ENCODE measurements around the gene CBX1.

CBX1 gene

GRCh38 chr17:48044851-48045250 lies 56.4 kb downstream of the CBX1 start:
- no peak for DNase-seq (ENCODE audit: low spot score)
- Histone ChIP-seq H3K27ac (ENCODE audit: poor library complexity, severe bottlenecking) (peak overlapping the region; percentile 76), H3K27me3 (ENCODE audit: insufficient read depth, poor library complexity, severe bottlenecking) (no peaks in the 10 kb centered on the region), H3K36me3 (ENCODE audit: low read depth) (0 out of 2 replicates have a peak, but pooled peaks cover 8% of the 10 kb centered on the region), H3K4me3 (ENCODE audit: severe bottlenecking) (no peak overlapping the region), H3K4me1 (ENCODE audit: insufficient read depth, poor library complexity, severe bottlenecking) (peaks cover 24% of the 10 kb centered on the region), H3K9me3 (ENCODE audit: severe bottlenecking) (no peaks in the 10 kb centered on the region)
- ATAC-seq (ENCODE audit: low read depth) = no peak
- TF ChIP-seq CTCF (IDR thresholded peaks at IDR 0.05; ENCODE audit: poor library complexity, severe bottlenecking) = no peak

- no peaks in the 10 kb centered on the region for H3K27me3 ChIP-seq (ENCODE audit: insufficient read depth, poor library complexity, severe bottlenecking)
- H3K27ac ChIP-seq (ENCODE audit: poor library complexity, severe bottlenecking) = no peak overlapping the region
- H3K4me3 ChIP-seq (ENCODE audit: severe bottlenecking) = no peak overlapping the region
- DNase-seq (ENCODE audit: low spot score) (no peak), ATAC-seq (ENCODE audit: low read depth) (no peak)
- H3K36me3 ChIP-seq (ENCODE audit: low read depth) = 0 out of 2 replicates have a peak, but pooled peaks cover 8% of the 10 kb centered on the region
- no peaks in the 10 kb centered on the region for H3K9me3 ChIP-seq (ENCODE audit: severe bottlenecking)
- H3K4me1 ChIP-seq (ENCODE audit: insufficient read depth, poor library complexity, severe bottlenecking) = peaks cover 23% of the 10 kb centered on the region
- TF ChIP-seq CTCF (IDR thresholded peaks at IDR 0.05; ENCODE audit: poor library complexity, severe bottlenecking) = no peak
Measured at GRCh38 chr17:48043176-48043575, 58.1 kb downstream of the CBX1 start.

- H3K27ac ChIP-seq (ENCODE audit: poor library complexity, severe bottlenecking) = no peak overlapping the region
- DNase-seq (ENCODE audit: low spot score) = no peak
- no peak for TF ChIP-seq CTCF (IDR thresholded peaks at IDR 0.05; ENCODE audit: poor library complexity, severe bottlenecking)
- H3K27me3 ChIP-seq (ENCODE audit: insufficient read depth, poor library complexity, severe bottlenecking) = no peaks in the 10 kb centered on the region
- ATAC-seq (ENCODE audit: low read depth) = no peak
- H3K4me3 ChIP-seq (ENCODE audit: severe bottlenecking) = no peak overlapping the region
- no peaks in the 10 kb centered on the region for H3K36me3 ChIP-seq (ENCODE audit: low read depth)
- no peaks in the 10 kb centered on the region for H3K9me3 ChIP-seq (ENCODE audit: severe bottlenecking)
- no peaks in the 10 kb centered on the region for H3K4me1 ChIP-seq (ENCODE audit: insufficient read depth, poor library complexity, severe bottlenecking)
Measured at GRCh38 chr17:48038687-48039086, 62.6 kb downstream of the CBX1 start.

GRCh38 chr17:48037838-48038323 lies 63.4 kb downstream of the CBX1 start:
- Histone ChIP-seq H3K4me3 (ENCODE audit: severe bottlenecking) (peak overlapping the region; percentile 34), H3K36me3 (ENCODE audit: low read depth) (no peaks in the 10 kb centered on the region), H3K27me3 (ENCODE audit: insufficient read depth, poor library complexity, severe bottlenecking) (no peaks in the 10 kb centered on the region), H3K27ac (ENCODE audit: poor library complexity, severe bottlenecking) (no peak overlapping the region), H3K9me3 (ENCODE audit: severe bottlenecking) (no peaks in the 10 kb centered on the region), H3K4me1 (ENCODE audit: insufficient read depth, poor library complexity, severe bottlenecking) (no peaks in the 10 kb centered on the region)
- no peak for TF ChIP-seq CTCF (IDR thresholded peaks at IDR 0.05; ENCODE audit: poor library complexity, severe bottlenecking)
- ATAC-seq (ENCODE audit: low read depth) (0 out of 3 replicates have a peak, but pooled peaks have one; percentile 24), DNase-seq (ENCODE audit: low spot score) (peak; percentile 41)

- Histone ChIP-seq H3K36me3 (ENCODE audit: low read depth) (no peaks in the 10 kb centered on the region), H3K4me1 (ENCODE audit: insufficient read depth, poor library complexity, severe bottlenecking) (no peaks in the 10 kb centered on the region), H3K4me3 (ENCODE audit: severe bottlenecking) (peak within 1 kb of the TSS; percentile 34), H3K27me3 (ENCODE audit: insufficient read depth, poor library complexity, severe bottlenecking) (no peaks in the 10 kb centered on the region), H3K27ac (ENCODE audit: poor library complexity, severe bottlenecking) (no peak within 1 kb of the TSS), H3K9me3 (ENCODE audit: severe bottlenecking) (no peaks in the 10 kb centered on the region)
- peak; percentile 68 for ATAC-seq (ENCODE audit: low read depth)
- DNase-seq (ENCODE audit: low spot score) = peak; percentile 71
- TF ChIP-seq CTCF (IDR thresholded peaks at IDR 0.05; ENCODE audit: poor library complexity, severe bottlenecking) = peak; percentile 42
Measured at GRCh38 chr17:48037036-48037837, 64.0 kb downstream of the CBX1 start, which contains the start of gene COPZ2. Gene COPZ2 (minus strand): TSS chr17:48037797. CDS start chr17:48037777, 20 bp downstream.
